Measurements from ENCODE around the gene MEPCE. TPM values are rescaled to one million over a fixed set of nuclear protein-coding genes. Genes with fewer than 3 reads are reported as not detected.
A peak's percentile ranks its signal among the peaks of the same experiment; 100 is the strongest.

The MEPCE gene
- total and polyA plus RNA-seq, 9 of the 15 experiments (the other 6 are each of a cell fraction or from before 2014, with no cell fraction given), result 10.9 to 76.3 (median 44.1) TPM

GRCh38 chr7:100435401-100436304 is 6.0 kb downstream of the MEPCE start (continued):
- TF ChIP-seq, protein P1, sequence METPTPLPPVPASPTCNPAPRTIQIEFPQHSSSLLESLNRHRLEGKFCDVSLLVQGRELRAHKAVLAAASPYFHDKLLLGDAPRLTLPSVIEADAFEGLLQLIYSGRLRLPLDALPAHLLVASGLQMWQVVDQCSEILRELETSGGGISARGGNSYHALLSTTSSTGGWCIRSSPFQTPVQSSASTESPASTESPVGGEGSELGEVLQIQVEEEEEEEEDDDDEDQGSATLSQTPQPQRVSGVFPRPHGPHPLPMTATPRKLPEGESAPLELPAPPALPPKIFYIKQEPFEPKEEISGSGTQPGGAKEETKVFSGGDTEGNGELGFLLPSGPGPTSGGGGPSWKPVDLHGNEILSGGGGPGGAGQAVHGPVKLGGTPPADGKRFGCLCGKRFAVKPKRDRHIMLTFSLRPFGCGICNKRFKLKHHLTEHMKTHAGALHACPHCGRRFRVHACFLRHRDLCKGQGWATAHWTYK (CRISPR knock-in tag; IDR thresholded peaks at IDR 0.05), result 0 out of 2 replicates have a peak, but pooled peaks have one; percentile 15
- TF ChIP-seq ZNF24 (IDR thresholded peaks at IDR 0.05) (no peak), MBD2 (IDR thresholded peaks at IDR 0.05; ENCODE audit: borderline replicate concordance, low read depth) (no peak), KAT2B (IDR thresholded peaks at IDR 0.05; ENCODE audit: low read depth, low read length) (no peak), HMGXB4 (CRISPR knock-in tag; IDR thresholded peaks at IDR 0.05) (0 out of 2 replicates have a peak, but pooled peaks have one; percentile 5), L3MBTL2 (IDR thresholded peaks at IDR 0.05) (peak; percentile 83), NUFIP1 (IDR thresholded peaks at IDR 0.05; ENCODE audit: partially characterized antibody) (no peak), ZNF41 (CRISPR knock-in tag; conservative IDR thresholded peaks at IDR 0.05) (no peak), MEIS2 (IDR thresholded peaks at IDR 0.05; ENCODE audit: partially characterized antibody) (no peak), POLR3G (IDR thresholded peaks at IDR 0.05; ENCODE audit: extremely low read depth, insufficient read length, insufficient replicate concordance) (no peak), HNRNPK (IDR thresholded peaks at IDR 0.05; ENCODE audit: low read depth, low read length, poor library complexity, severe bottlenecking) (no peak), ZNF668 (CRISPR knock-in tag; IDR thresholded peaks at IDR 0.05) (peak; percentile 39; the same call in 1 of the 2 replicates), ADNP (tag; IDR thresholded peaks at IDR 0.05) (no peak), ATF4 (CRISPR knock-in tag; IDR thresholded peaks at IDR 0.05) (peak; percentile 34; the same call in 1 of the 2 replicates), SRSF9 (IDR thresholded peaks at IDR 0.05; ENCODE audit: borderline replicate concordance, low read depth, low read length) (no peak), FUS (optimal IDR thresholded peaks at IDR 0.05; ENCODE audit: low read depth, low read length) (peak; percentile 85)
- TF ChIP-seq, protein P2, sequence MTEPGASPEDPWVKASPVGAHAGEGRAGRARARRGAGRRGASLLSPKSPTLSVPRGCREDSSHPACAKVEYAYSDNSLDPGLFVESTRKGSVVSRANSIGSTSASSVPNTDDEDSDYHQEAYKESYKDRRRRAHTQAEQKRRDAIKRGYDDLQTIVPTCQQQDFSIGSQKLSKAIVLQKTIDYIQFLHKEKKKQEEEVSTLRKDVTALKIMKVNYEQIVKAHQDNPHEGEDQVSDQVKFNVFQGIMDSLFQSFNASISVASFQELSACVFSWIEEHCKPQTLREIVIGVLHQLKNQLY (CRISPR knock-in tag; conservative IDR thresholded peaks at IDR 0.05), result no peak
- TF ChIP-seq, protein P3, sequence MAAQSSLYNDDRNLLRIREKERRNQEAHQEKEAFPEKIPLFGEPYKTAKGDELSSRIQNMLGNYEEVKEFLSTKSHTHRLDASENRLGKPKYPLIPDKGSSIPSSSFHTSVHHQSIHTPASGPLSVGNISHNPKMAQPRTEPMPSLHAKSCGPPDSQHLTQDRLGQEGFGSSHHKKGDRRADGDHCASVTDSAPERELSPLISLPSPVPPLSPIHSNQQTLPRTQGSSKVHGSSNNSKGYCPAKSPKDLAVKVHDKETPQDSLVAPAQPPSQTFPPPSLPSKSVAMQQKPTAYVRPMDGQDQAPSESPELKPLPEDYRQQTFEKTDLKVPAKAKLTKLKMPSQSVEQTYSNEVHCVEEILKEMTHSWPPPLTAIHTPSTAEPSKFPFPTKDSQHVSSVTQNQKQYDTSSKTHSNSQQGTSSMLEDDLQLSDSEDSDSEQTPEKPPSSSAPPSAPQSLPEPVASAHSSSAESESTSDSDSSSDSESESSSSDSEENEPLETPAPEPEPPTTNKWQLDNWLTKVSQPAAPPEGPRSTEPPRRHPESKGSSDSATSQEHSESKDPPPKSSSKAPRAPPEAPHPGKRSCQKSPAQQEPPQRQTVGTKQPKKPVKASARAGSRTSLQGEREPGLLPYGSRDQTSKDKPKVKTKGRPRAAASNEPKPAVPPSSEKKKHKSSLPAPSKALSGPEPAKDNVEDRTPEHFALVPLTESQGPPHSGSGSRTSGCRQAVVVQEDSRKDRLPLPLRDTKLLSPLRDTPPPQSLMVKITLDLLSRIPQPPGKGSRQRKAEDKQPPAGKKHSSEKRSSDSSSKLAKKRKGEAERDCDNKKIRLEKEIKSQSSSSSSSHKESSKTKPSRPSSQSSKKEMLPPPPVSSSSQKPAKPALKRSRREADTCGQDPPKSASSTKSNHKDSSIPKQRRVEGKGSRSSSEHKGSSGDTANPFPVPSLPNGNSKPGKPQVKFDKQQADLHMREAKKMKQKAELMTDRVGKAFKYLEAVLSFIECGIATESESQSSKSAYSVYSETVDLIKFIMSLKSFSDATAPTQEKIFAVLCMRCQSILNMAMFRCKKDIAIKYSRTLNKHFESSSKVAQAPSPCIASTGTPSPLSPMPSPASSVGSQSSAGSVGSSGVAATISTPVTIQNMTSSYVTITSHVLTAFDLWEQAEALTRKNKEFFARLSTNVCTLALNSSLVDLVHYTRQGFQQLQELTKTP (IDR thresholded peaks at IDR 0.05; ENCODE audit: low read depth in 1 of 2, partially characterized antibody in 2 of 2), result no peak
